Loucy (cell line): ENCODE results near the gene AIDA.

Experiments used
- H2AFZ ChIP-seq: fragments of 200-600 bp; sonication (generic); 2 replicates; pipeline ENCODE4 v1.6.0; 2016; ENCODE audit warnings: antibody characterized with exemption, mild to moderate bottlenecking, low read length, moderate library complexity
- H3F3A ChIP-seq: fragments of 200-600 bp; 2 replicates; pipeline ENCODE4 v1.6.0; 2016; ENCODE audit warnings: antibody characterized with exemption, low read depth, mild to moderate bottlenecking
- H3K27me3 ChIP-seq: fragments of 200-600 bp; sonication (generic); 2 replicates; pipeline ENCODE4 v1.6.1; 2014; ENCODE audit warnings: low read length, mild to moderate bottlenecking; ENCODE audit not compliant: insufficient read depth, poor library complexity, severe bottlenecking
- H3K36me3 ChIP-seq: fragments of 200-600 bp; sonication (generic); 2 replicates; pipeline ENCODE4 v1.6.1; 2016; ENCODE audit warnings: low read length; ENCODE audit not compliant: insufficient read depth
- H3K4me1 ChIP-seq: fragments of 200-600 bp; sonication (generic); 2 replicates; pipeline ENCODE4 v1.5.1; 2014; ENCODE audit warnings: low read length, mild to moderate bottlenecking; ENCODE audit not compliant: insufficient read depth, poor library complexity, severe bottlenecking
- H3K4me2 ChIP-seq: fragments of 200-600 bp; sonication (generic); 2 replicates; pipeline ENCODE4 v1.6.0; 2014; ENCODE audit warnings: antibody characterized with exemption, low read length, low read depth, mild to moderate bottlenecking; ENCODE audit not compliant: poor library complexity, severe bottlenecking
- H3K4me3 ChIP-seq: fragments of 200-600 bp; sonication (generic); 2 replicates; pipeline ENCODE4 v1.5.1; 2014; ENCODE audit warnings: low read length, mild to moderate bottlenecking, mixed read lengths; ENCODE audit not compliant: poor library complexity, severe bottlenecking
- H3K79me2 ChIP-seq: fragments of 200-600 bp; sonication (generic); 2 replicates; pipeline ENCODE4 v1.6.1; 2014; ENCODE audit warnings: low read length; ENCODE audit not compliant: insufficient read depth
- H3K9ac ChIP-seq: fragments of 200-600 bp; sonication (generic); 2 replicates; pipeline ENCODE4 v1.6.0; 2014; ENCODE audit warnings: mild to moderate bottlenecking, low read depth, low read length, moderate library complexity; ENCODE audit not compliant: poor library complexity, severe bottlenecking
- H3K9me2 ChIP-seq: fragments of 200-600 bp; sonication (generic); replicated peaks from 2 replicates; pipeline ENCODE4 v1.6.1; 2016; ENCODE audit warnings: low read depth, low read length, mixed read lengths
- H3K9me3 ChIP-seq: fragments of 200-600 bp; sonication (generic); 2 replicates; pipeline ENCODE4 v1.6.1; 2014; ENCODE audit warnings: mild to moderate bottlenecking, antibody characterized with exemption, low read length, low read depth; ENCODE audit not compliant: insufficient read depth
- H4K20me1 ChIP-seq: fragments of 200-600 bp; sonication (generic); 2 replicates; pipeline ENCODE4 v1.6.0; 2014; ENCODE audit warnings: antibody characterized with exemption, low read length, mild to moderate bottlenecking; ENCODE audit not compliant: insufficient read depth, poor library complexity, severe bottlenecking
- EZH2phosphoT487 ChIP-seq: fragments of 200-600 bp; IDR thresholded peaks from 2 replicates; pipeline ENCODE4 v1.6.1; 2018; ENCODE audit warnings: antibody characterized with exemption, mild to moderate bottlenecking, moderate library complexity, borderline replicate concordance
- TF ChIP-seq, protein P1 (sequence below): fragments of 200-600 bp; sonication (generic); conservative IDR thresholded peaks from 2 replicates; pipeline ENCODE4 v1.5.1; 2014; ENCODE audit warnings: mild to moderate bottlenecking, antibody characterized with exemption, low read length

AIDA gene

DNA sequence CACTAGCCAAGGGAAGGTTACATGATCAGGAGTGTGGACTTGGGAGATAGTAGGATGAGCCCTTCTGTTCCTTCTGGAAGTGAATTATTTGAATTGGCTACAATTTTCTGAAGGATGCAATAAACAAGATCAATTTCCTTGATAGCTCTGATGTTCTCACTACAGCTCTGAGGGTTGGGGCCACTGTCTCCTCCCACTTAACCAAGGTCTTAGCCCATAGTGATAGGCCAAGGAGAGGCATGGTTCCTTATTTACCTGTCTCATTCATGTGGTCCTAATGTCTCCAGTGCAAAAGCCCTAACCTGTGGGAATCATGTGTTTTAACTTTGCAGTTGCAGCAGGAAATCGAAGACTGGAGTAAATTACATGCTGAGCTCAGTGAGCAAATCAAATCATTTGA lies 59.6 kb downstream of the AIDA start:
- Histone ChIP-seq H3K9ac (no peak overlapping the region), H3K27me3 (no peaks in the 10 kb centered on the region), H3K9me3 (no peaks in the 10 kb centered on the region), H3K79me2 (0 out of 2 replicates have a peak, but pooled peaks cover 5% of the 10 kb centered on the region), H3F3A (peaks cover 6% of the 10 kb centered on the region; the same call in 1 of the 2 replicates), H3K9me2 (no peaks in the 10 kb centered on the region), H2AFZ (no peak overlapping the region), H3K4me3 (no peak overlapping the region), H4K20me1 (peaks cover 9% of the 10 kb centered on the region), H3K36me3 (peaks cover 75% of the 10 kb centered on the region), H3K4me2 (peak overlapping the region; percentile 38), H3K4me1 (peaks cover 39% of the 10 kb centered on the region)
- TF ChIP-seq EZH2phosphoT487, result no peak
- TF ChIP-seq, protein P1, sequence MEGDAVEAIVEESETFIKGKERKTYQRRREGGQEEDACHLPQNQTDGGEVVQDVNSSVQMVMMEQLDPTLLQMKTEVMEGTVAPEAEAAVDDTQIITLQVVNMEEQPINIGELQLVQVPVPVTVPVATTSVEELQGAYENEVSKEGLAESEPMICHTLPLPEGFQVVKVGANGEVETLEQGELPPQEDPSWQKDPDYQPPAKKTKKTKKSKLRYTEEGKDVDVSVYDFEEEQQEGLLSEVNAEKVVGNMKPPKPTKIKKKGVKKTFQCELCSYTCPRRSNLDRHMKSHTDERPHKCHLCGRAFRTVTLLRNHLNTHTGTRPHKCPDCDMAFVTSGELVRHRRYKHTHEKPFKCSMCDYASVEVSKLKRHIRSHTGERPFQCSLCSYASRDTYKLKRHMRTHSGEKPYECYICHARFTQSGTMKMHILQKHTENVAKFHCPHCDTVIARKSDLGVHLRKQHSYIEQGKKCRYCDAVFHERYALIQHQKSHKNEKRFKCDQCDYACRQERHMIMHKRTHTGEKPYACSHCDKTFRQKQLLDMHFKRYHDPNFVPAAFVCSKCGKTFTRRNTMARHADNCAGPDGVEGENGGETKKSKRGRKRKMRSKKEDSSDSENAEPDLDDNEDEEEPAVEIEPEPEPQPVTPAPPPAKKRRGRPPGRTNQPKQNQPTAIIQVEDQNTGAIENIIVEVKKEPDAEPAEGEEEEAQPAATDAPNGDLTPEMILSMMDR, result no peak

DNA sequence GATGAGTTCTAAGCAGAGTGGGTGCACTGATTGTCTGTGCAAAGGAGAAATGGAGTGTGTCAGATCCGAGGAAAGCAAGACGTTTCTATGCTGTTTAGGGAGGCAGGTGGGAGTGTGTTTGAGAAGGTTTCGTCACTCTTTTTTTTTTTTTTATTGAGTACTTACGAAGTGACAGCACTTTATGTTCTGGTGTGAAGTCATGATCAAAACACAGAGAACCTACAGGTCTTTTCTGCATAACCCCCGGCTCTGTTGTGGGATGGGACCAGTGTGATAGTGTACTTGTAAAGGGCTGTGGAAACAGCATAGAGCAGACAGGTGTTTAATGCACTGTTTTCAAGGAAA lies 67.7 kb downstream of the AIDA start:
- TF ChIP-seq, protein P1, result no peak
- no peak for TF ChIP-seq EZH2phosphoT487
- no peaks in the 10 kb centered on the region for H3K9me2 ChIP-seq
- H3K79me2 ChIP-seq, result peaks cover 28% of the 10 kb centered on the region
- H3K36me3 ChIP-seq, result peaks cover 2% of the 10 kb centered on the region; the same call in 1 of the 2 replicates
- peaks cover 25% of the 10 kb centered on the region for H4K20me1 ChIP-seq
- no peaks in the 10 kb centered on the region for H3F3A ChIP-seq
- H2AFZ ChIP-seq, result peak overlapping the region; percentile 93
- peak overlapping the region; percentile 98 for H3K4me2 ChIP-seq
- peaks cover 21% of the 10 kb centered on the region for H3K4me1 ChIP-seq
- H3K9me3 ChIP-seq, result no peaks in the 10 kb centered on the region
- H3K27me3 ChIP-seq, result no peaks in the 10 kb centered on the region
- H3K4me3 ChIP-seq, result peak overlapping the region; percentile 100
- H3K9ac ChIP-seq, result peak overlapping the region; percentile 89

DNA sequence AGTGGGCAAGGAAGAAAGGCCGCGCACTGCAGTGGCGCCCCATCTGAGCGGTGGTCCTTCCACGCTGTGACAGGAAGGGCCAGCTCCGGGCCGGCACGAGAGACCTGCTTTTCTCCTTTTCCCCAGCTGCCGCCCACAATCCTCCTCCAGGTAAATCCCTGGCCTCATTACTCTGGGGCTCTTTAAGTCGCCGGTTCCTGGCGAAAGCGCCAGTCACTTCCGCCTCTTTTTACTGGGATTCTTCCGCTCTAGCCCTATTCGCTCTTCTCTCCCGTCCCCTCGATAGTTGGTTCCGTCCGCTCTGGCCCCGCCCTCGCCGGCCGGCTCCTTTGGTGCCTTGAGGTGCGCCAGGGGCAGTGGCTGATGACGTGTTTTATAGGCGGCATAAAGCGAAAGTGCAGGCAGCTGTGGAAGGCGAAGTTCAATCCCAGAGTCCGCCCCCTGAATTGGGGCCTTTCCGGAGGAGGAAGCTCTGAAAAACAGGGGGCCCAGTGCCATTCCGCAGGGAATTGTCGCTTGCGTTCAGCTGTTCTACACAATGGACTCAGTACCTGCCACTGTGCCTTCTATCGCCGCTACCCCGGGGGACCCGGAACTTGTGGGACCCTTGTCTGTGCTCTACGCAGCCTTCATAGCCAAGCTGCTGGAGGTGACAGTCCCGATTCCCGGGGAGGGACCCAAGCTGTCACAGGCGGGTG lies 68.2 kb downstream of the AIDA start:
- Histone ChIP-seq H2AFZ (peak overlapping the region; percentile 93), H4K20me1 (peaks cover 25% of the 10 kb centered on the region), H3K9ac (peak overlapping the region; percentile 89), H3K4me1 (peaks cover 21% of the 10 kb centered on the region), H3K36me3 (peaks cover 5% of the 10 kb centered on the region; the same call in 1 of the 2 replicates), H3K27me3 (no peaks in the 10 kb centered on the region), H3K4me2 (peak overlapping the region; percentile 98), H3K79me2 (peaks cover 28% of the 10 kb centered on the region), H3K4me3 (peak overlapping the region; percentile 100), H3F3A (no peaks in the 10 kb centered on the region), H3K9me2 (no peaks in the 10 kb centered on the region), H3K9me3 (no peaks in the 10 kb centered on the region)
- no peak for TF ChIP-seq EZH2phosphoT487
- TF ChIP-seq, protein P1, result no peak
